HCT116 (cell line): ENCODE results near the gene GRIP1.

Experiments
- CTCF ChIP-seq, 3 experiments: fragments of 200-600 bp in 1 of 3; sonication (generic) in 1 of 3; IDR thresholded peaks in 2 of 3; conservative IDR thresholded peaks in 1 of 3; 2 replicates each; pipeline ENCODE4 v1.5.1; 2012 to 2017; ENCODE audit warnings: low read depth in 2 of 3, low read length in 2 of 3, antibody characterized with exemption in 1 of 3, borderline replicate concordance in 1 of 3, control low read depth in 1 of 3, mild to moderate bottlenecking in 1 of 3, mixed read lengths in 1 of 3, mixed run types in 1 of 3, moderate library complexity in 1 of 3; ENCODE audit not compliant: insufficient read depth in 1 of 3
- EZH2 ChIP-seq: fragments of 200-600 bp; sonication (generic); IDR thresholded peaks from 2 replicates; pipeline ENCODE4 v1.6.1; 2017; ENCODE audit warnings: antibody characterized with exemption, mixed run types
- EZH2phosphoT487 ChIP-seq: fragments of 200-600 bp; IDR thresholded peaks from 2 replicates; pipeline ENCODE4 v1.6.1; 2018; ENCODE audit warnings: antibody characterized with exemption, borderline replicate concordance
- MAX ChIP-seq: IDR thresholded peaks from 2 replicates; pipeline ENCODE4 v1.6.1; 2012
- POLR2A ChIP-seq: IDR thresholded peaks from 2 replicates; pipeline ENCODE4 v1.7.0; 2011; ENCODE audit warnings: borderline replicate concordance; ENCODE audit not compliant: insufficient read depth, insufficient read length; ENCODE audit errors: extremely low read depth
- POLR2AphosphoS5 ChIP-seq: IDR thresholded peaks from 2 replicates; pipeline ENCODE4 v1.6.1; 2011; ENCODE audit warnings: mild to moderate bottlenecking, low read depth, low read length, moderate library complexity
- SRF ChIP-seq: IDR thresholded peaks from 2 replicates; pipeline ENCODE4 v1.6.1; 2012; ENCODE audit warnings: low read depth
- YY1 ChIP-seq: IDR thresholded peaks from 2 replicates; pipeline ENCODE4 v1.6.1; 2011; ENCODE audit warnings: low read length, low read depth, moderate library complexity, mild to moderate bottlenecking; ENCODE audit not compliant: insufficient replicate concordance; ENCODE audit errors: extremely low read depth

DNA sequence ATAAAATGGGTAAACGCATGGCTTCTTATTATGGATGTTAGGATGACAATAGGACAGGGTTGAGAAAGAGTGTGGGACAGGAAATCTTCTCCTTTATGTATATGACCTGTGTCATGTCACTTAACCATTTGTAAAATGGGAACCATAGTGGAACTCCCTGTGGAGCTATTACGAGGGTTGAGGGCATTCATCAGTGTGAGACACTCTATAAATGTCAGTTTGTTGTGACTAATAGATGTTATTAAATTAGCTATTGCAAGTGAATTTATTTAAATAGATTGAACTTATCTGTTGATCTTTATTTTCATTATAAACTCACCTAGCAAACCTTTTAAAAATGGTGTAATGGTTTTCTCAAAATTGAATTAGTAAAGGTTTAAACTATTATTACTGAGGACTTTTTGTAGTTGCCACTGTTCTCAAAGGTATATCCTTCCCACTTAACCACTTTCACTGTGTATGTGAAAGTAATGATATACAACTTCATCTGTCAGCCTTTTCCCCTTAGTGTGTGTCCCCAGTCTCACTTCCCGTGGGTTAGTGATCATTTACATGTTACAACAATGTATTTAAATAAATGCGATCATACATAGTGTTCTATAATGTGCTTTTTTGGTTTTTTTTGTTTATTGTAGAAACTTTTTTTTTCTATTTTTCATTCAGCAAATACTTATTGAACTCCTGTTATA lies 359.5 kb downstream of the GRIP1 start:
- TF ChIP-seq CTCF (IDR thresholded peaks at IDR 0.05 in 2 of 3, conservative IDR thresholded peaks at IDR 0.05 in 1 of 3; ENCODE audit: borderline replicate concordance in 1 of 3, insufficient read depth in 1 of 3, low read depth in 2 of 3, low read length in 2 of 3) = no peak
- no peak for TF ChIP-seq EZH2
- TF ChIP-seq MAX = no peak
- no peak for TF ChIP-seq POLR2AphosphoS5
- TF ChIP-seq SRF = no peak
- no peak for TF ChIP-seq POLR2A
- no peak for TF ChIP-seq EZH2phosphoT487
- TF ChIP-seq YY1 = no peak
